Measurements from ENCODE around the gene SLC10A1. TPM values are rescaled to one million over a fixed set of nuclear protein-coding genes. Genes with fewer than 3 reads are reported as not detected.

SLC10A1 gene
- total and polyA plus RNA-seq, 2 experiments from 2014 or later, result 0.10 TPM; not detected in 1

- TF ChIP-seq ZNF462 (CRISPR knock-in tag; IDR thresholded peaks at IDR 0.05) (no peak), REST (IDR thresholded peaks at IDR 0.05; ENCODE audit: unreplicated experiment) (no peak), ZNF114 (CRISPR knock-in tag; IDR thresholded peaks at IDR 0.05) (no peak), STAT1 (IDR thresholded peaks at IDR 0.05; ENCODE audit: unreplicated experiment) (no peak), ZNF331 (CRISPR knock-in tag; IDR thresholded peaks at IDR 0.05; ENCODE audit: low read depth) (no peak), EZH2 (IDR thresholded peaks at IDR 0.05; ENCODE audit: low read depth, unreplicated experiment) (no peak), CTCF (conservative IDR thresholded peaks at IDR 0.05; ENCODE audit: low read depth in 2 of 2) (no peak), JUNB (IDR thresholded peaks at IDR 0.05; ENCODE audit: unreplicated experiment) (no peak)
These were observed 48.1 kb upstream of the SLC10A1 start (continued) for GRCh38 chr14:69845050-69845581.

Data from GM23338 (cell line).